NCI-H1092 treated with DMSO at 0.1 percent for 48 hours (cell line): ENCODE results near the gene INO80.

Source experiments
- DNase-seq: peaks from one replicate; lab custom pipeline; 2025; lab: John Stamatoyannopoulos, UW

Gene INO80

DNA sequence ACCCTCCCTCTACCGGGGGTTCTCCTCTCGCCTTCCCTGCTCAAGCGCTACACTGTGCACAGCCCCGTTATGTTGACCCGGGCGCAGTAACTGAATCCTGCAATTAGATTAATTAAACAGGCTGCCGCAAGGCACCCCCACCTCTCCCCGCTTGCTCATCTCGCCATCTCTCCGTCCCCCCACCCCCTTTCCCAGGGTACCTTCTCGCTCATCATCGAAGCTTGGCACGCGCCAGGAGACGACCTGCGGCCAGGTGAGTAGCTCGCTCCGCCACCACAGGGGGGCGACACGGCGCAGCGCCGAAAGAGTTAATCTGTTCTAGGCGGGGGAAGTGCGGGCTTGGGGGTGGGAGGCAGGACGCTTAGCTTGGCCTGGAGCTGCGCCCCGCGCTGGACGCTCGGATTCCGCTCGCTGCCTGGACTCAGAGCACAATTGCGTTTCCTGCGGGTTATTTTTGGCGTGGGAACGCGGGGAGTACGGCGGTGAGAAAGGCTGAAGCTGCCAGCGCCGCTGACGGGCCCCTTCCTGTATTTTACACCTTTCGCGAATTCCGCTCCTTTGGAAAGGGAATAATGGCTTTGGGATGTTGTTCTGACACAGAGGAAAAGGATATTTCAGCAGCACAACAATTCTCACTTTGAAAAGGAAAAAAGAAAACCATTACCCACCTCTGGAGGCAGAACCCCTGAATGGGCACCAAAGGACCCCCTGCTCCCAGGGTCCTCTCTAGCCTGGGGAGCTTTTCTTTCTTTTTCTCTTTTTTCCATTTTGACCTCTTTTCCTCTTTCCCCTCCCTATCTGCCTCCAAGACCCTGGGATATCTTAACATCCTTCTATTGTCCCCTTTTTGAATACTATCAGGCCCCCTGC lies 185.4 kb downstream of the INO80 start:
- DNase-seq, result peak; percentile 35

DNA sequence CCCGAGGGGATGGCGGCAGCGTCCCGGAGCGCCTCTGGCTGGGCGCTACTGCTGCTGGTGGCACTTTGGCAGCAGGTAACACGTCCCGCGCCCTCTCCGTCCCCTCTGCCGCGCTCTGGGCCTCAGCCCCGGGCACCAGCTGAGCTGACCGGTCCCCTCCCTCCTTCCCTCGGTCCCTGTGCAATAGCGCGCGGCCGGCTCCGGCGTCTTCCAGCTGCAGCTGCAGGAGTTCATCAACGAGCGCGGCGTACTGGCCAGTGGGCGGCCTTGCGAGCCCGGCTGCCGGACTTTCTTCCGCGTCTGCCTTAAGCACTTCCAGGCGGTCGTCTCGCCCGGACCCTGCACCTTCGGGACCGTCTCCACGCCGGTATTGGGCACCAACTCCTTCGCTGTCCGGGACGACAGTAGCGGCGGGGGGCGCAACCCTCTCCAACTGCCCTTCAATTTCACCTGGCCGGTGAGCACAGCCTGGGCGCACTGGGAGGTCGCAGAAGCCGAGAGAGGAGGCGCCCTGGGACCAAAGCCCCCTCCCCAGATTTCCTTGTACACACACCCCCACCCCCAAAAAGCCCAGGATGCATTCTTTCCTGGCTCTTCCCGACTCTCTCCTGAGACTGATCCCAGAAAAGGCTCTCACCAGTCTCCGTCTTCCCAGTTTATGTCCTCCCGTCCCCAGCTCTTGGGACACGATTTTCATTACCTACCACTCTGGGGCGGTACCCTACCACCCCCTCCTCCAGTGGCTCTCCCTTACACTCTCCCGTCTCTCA lies 186.2 kb downstream of the INO80 start:
- DNase-seq, result peak; percentile 54
